ENCODE measurements around the gene PAPPA2. TPM values are rescaled to one million over a fixed set of nuclear protein-coding genes. Genes with fewer than 3 reads are reported as not detected.
A peak's percentile ranks its signal among the peaks of the same experiment; 100 is the strongest.

The PAPPA2 gene
- total RNA-seq, 1 donor from 2014 or later: 3.1 TPM

- peaks cover 0 to 9% (median 4%) of the 10 kb centered on the region in 3 donors for H3K4me1 ChIP-seq (ENCODE audit: control insufficient read depth in 3 of 3, insufficient read depth in 3 of 3, low read length in 3 of 3)
- no peaks in the 10 kb centered on the region for H3K27me3 ChIP-seq (ENCODE audit: control insufficient read depth in 3 of 3, insufficient read depth in 3 of 3, low read length in 3 of 3)
- no peaks in the 10 kb centered on the region for H3K9me3 ChIP-seq (ENCODE audit: control insufficient read depth in 3 of 3, low read length in 3 of 3)
- H3K4me3 ChIP-seq (ENCODE audit: low read length in 3 of 3): no peak overlapping the region
- H3K9ac ChIP-seq (ENCODE audit: low read depth in 1 of 3, low read length in 3 of 3): no peak overlapping the region
- no peaks in the 10 kb centered on the region for H3K36me3 ChIP-seq (ENCODE audit: control insufficient read depth in 3 of 3, insufficient read depth in 3 of 3, low read length in 3 of 3)
- no peak overlapping the region for H3K27ac ChIP-seq (ENCODE audit: low read depth, low read length)
Measured at GRCh38 chr1:176699821-176700220, 236.8 kb downstream of the PAPPA2 start.

GRCh38 chr1:176701151-176701866, 238.3 kb downstream of the PAPPA2 start:
- no peak overlapping the region for H3K27ac ChIP-seq (ENCODE audit: low read depth, low read length)
- H3K27me3 ChIP-seq (ENCODE audit: control insufficient read depth in 3 of 3, insufficient read depth in 3 of 3, low read length in 3 of 3): no peaks in the 10 kb centered on the region
- H3K36me3 ChIP-seq (ENCODE audit: control insufficient read depth in 3 of 3, insufficient read depth in 3 of 3, low read length in 3 of 3): no peaks in the 10 kb centered on the region
- no peak overlapping the region for H3K9ac ChIP-seq (ENCODE audit: low read depth in 1 of 3, low read length in 3 of 3)
- no peaks in the 10 kb centered on the region for H3K4me1 ChIP-seq (ENCODE audit: control insufficient read depth in 3 of 3, insufficient read depth in 3 of 3, low read length in 3 of 3)
- no peaks in the 10 kb centered on the region for H3K9me3 ChIP-seq (ENCODE audit: control insufficient read depth in 3 of 3, low read length in 3 of 3)
- no peak overlapping the region for H3K4me3 ChIP-seq (ENCODE audit: low read length in 3 of 3)

GRCh38 chr1:176702901-176703300, 239.9 kb downstream of the PAPPA2 start:
- Histone ChIP-seq H3K4me3 (ENCODE audit: low read length in 3 of 3) (no peak overlapping the region), H3K27me3 (ENCODE audit: control insufficient read depth in 3 of 3, insufficient read depth in 3 of 3, low read length in 3 of 3) (no peaks in the 10 kb centered on the region), H3K36me3 (ENCODE audit: control insufficient read depth in 3 of 3, insufficient read depth in 3 of 3, low read length in 3 of 3) (no peaks in the 10 kb centered on the region)

GRCh38 chr1:176705585-176705984, 242.6 kb downstream of the PAPPA2 start:
- no peaks in the 10 kb centered on the region for H3K27me3 ChIP-seq (ENCODE audit: control insufficient read depth in 3 of 3, insufficient read depth in 3 of 3, low read length in 3 of 3)
- H3K9me3 ChIP-seq (ENCODE audit: control insufficient read depth in 3 of 3, low read length in 3 of 3): no peaks in the 10 kb centered on the region
- H3K27ac ChIP-seq (ENCODE audit: low read depth, low read length): no peak overlapping the region
- no peak overlapping the region for H3K9ac ChIP-seq (ENCODE audit: low read depth in 1 of 3, low read length in 3 of 3)
- no peaks in the 10 kb centered on the region for H3K36me3 ChIP-seq (ENCODE audit: control insufficient read depth in 3 of 3, insufficient read depth in 3 of 3, low read length in 3 of 3)
- no peak overlapping the region for H3K4me3 ChIP-seq (ENCODE audit: low read length in 3 of 3)
- H3K4me1 ChIP-seq (ENCODE audit: control insufficient read depth in 3 of 3, insufficient read depth in 3 of 3, low read length in 3 of 3): no peaks in the 10 kb centered on the region

More at GRCh38 chr1:176702901-176703300, 239.9 kb downstream of the PAPPA2 start:
- Histone ChIP-seq H3K9me3 (ENCODE audit: control insufficient read depth in 3 of 3, low read length in 3 of 3) (no peaks in the 10 kb centered on the region), H3K27ac (ENCODE audit: low read depth, low read length) (no peak overlapping the region), H3K9ac (ENCODE audit: low read depth in 1 of 3, low read length in 3 of 3) (no peak overlapping the region), H3K4me1 (ENCODE audit: control insufficient read depth in 3 of 3, insufficient read depth in 3 of 3, low read length in 3 of 3) (no peaks in the 10 kb centered on the region)

- Histone ChIP-seq H3K36me3 (ENCODE audit: control insufficient read depth in 3 of 3, insufficient read depth in 3 of 3, low read length in 3 of 3) (no peaks in the 10 kb centered on the region), H3K27ac (ENCODE audit: low read depth, low read length) (peak overlapping the region; percentile 63), H3K27me3 (ENCODE audit: control insufficient read depth in 3 of 3, insufficient read depth in 3 of 3, low read length in 3 of 3) (no peaks in the 10 kb centered on the region), H3K9me3 (ENCODE audit: control insufficient read depth in 3 of 3, low read length in 3 of 3) (no peaks in the 10 kb centered on the region), H3K9ac (ENCODE audit: low read depth in 1 of 3, low read length in 3 of 3) (no peak overlapping the region), H3K4me3 (ENCODE audit: low read length in 3 of 3) (no peak overlapping the region), H3K4me1 (ENCODE audit: control insufficient read depth in 3 of 3, insufficient read depth in 3 of 3, low read length in 3 of 3) (peaks cover 2 to 7% (median 6%) of the 10 kb centered on the region in 3 donors)
Measured at GRCh38 chr1:176717066-176717750, 254.2 kb downstream of the PAPPA2 start.

GRCh38 chr1:176719447-176719846, 256.5 kb downstream of the PAPPA2 start:
- H3K9ac ChIP-seq (ENCODE audit: low read depth in 1 of 3, low read length in 3 of 3): no peak overlapping the region
- H3K27ac ChIP-seq (ENCODE audit: low read depth, low read length): no peak overlapping the region
- H3K27me3 ChIP-seq (ENCODE audit: control insufficient read depth in 3 of 3, insufficient read depth in 3 of 3, low read length in 3 of 3): no peaks in the 10 kb centered on the region
- H3K36me3 ChIP-seq (ENCODE audit: control insufficient read depth in 3 of 3, insufficient read depth in 3 of 3, low read length in 3 of 3): no peaks in the 10 kb centered on the region
- H3K4me1 ChIP-seq (ENCODE audit: control insufficient read depth in 3 of 3, insufficient read depth in 3 of 3, low read length in 3 of 3): peaks cover 2 to 7% (median 6%) of the 10 kb centered on the region in 3 donors
- H3K4me3 ChIP-seq (ENCODE audit: low read length in 3 of 3): no peak overlapping the region
- no peaks in the 10 kb centered on the region for H3K9me3 ChIP-seq (ENCODE audit: control insufficient read depth in 3 of 3, low read length in 3 of 3)

GRCh38 chr1:176720838-176721237, 257.9 kb downstream of the PAPPA2 start:
- Histone ChIP-seq H3K4me3 (ENCODE audit: low read length in 3 of 3) (no peak overlapping the region), H3K9ac (ENCODE audit: low read depth in 1 of 3, low read length in 3 of 3) (no peak overlapping the region), H3K27me3 (ENCODE audit: control insufficient read depth in 3 of 3, insufficient read depth in 3 of 3, low read length in 3 of 3) (no peaks in the 10 kb centered on the region), H3K27ac (ENCODE audit: low read depth, low read length) (no peak overlapping the region), H3K9me3 (ENCODE audit: control insufficient read depth in 3 of 3, low read length in 3 of 3) (no peaks in the 10 kb centered on the region), H3K4me1 (ENCODE audit: control insufficient read depth in 3 of 3, insufficient read depth in 3 of 3, low read length in 3 of 3) (peaks cover 2 to 7% (median 6%) of the 10 kb centered on the region in 3 donors), H3K36me3 (ENCODE audit: control insufficient read depth in 3 of 3, insufficient read depth in 3 of 3, low read length in 3 of 3) (no peaks in the 10 kb centered on the region)

- Histone ChIP-seq H3K4me3 (ENCODE audit: low read length in 3 of 3) (no peak overlapping the region), H3K27ac (ENCODE audit: low read depth, low read length) (no peak overlapping the region), H3K4me1 (ENCODE audit: control insufficient read depth in 3 of 3, insufficient read depth in 3 of 3, low read length in 3 of 3) (no peaks in the 10 kb centered on the region), H3K36me3 (ENCODE audit: control insufficient read depth in 3 of 3, insufficient read depth in 3 of 3, low read length in 3 of 3) (no peaks in the 10 kb centered on the region), H3K9me3 (ENCODE audit: control insufficient read depth in 3 of 3, low read length in 3 of 3) (no peaks in the 10 kb centered on the region), H3K9ac (ENCODE audit: low read depth in 1 of 3, low read length in 3 of 3) (no peak overlapping the region), H3K27me3 (ENCODE audit: control insufficient read depth in 3 of 3, insufficient read depth in 3 of 3, low read length in 3 of 3) (no peaks in the 10 kb centered on the region)
Measured at GRCh38 chr1:176733661-176734060, 270.7 kb downstream of the PAPPA2 start.

- H3K36me3 ChIP-seq (ENCODE audit: control insufficient read depth in 3 of 3, insufficient read depth in 3 of 3, low read length in 3 of 3): no peaks in the 10 kb centered on the region
- no peaks in the 10 kb centered on the region for H3K27me3 ChIP-seq (ENCODE audit: control insufficient read depth in 3 of 3, insufficient read depth in 3 of 3, low read length in 3 of 3)
- no peak overlapping the region for H3K27ac ChIP-seq (ENCODE audit: low read depth, low read length)
- H3K4me1 ChIP-seq (ENCODE audit: control insufficient read depth in 3 of 3, insufficient read depth in 3 of 3, low read length in 3 of 3): no peaks in the 10 kb centered on the region
- H3K9me3 ChIP-seq (ENCODE audit: control insufficient read depth in 3 of 3, low read length in 3 of 3): no peaks in the 10 kb centered on the region
- no peak overlapping the region for H3K9ac ChIP-seq (ENCODE audit: low read depth in 1 of 3, low read length in 3 of 3)
- H3K4me3 ChIP-seq (ENCODE audit: low read length in 3 of 3): no peak overlapping the region
Measured at GRCh38 chr1:176735201-176735600, 272.2 kb downstream of the PAPPA2 start.

GRCh38 chr1:176736015-176736414, 273.0 kb downstream of the PAPPA2 start:
- Histone ChIP-seq H3K9ac (ENCODE audit: low read depth in 1 of 3, low read length in 3 of 3) (no peak overlapping the region), H3K36me3 (ENCODE audit: control insufficient read depth in 3 of 3, insufficient read depth in 3 of 3, low read length in 3 of 3) (no peaks in the 10 kb centered on the region), H3K4me1 (ENCODE audit: control insufficient read depth in 3 of 3, insufficient read depth in 3 of 3, low read length in 3 of 3) (no peaks in the 10 kb centered on the region), H3K4me3 (ENCODE audit: low read length in 3 of 3) (no peak overlapping the region), H3K27ac (ENCODE audit: low read depth, low read length) (no peak overlapping the region), H3K27me3 (ENCODE audit: control insufficient read depth in 3 of 3, insufficient read depth in 3 of 3, low read length in 3 of 3) (no peaks in the 10 kb centered on the region), H3K9me3 (ENCODE audit: control insufficient read depth in 3 of 3, low read length in 3 of 3) (no peaks in the 10 kb centered on the region)
